GM12878 (cell line): ENCODE data around the gene DDX5. TPM values are rescaled to one million over a fixed set of nuclear protein-coding genes. Genes with fewer than 3 reads are reported as not detected.

Experiments
- ATAC-seq: fragments of 200-7000 bp; cut with Tn5 transposase; 3 replicates; pipeline ENCODE4 v1.9.1; 2020; ENCODE audit warnings: mild to moderate bottlenecking, moderate library complexity
- BruUV-seq: library from RNA; stranded (reverse); fragments of 400-500 nt; replicated peaks from 2 replicates; lab custom pipeline; 2021; lab: Mats Ljungman, UMichigan
- CTCF ChIA-PET: fragments of 300-600 bp; sonication (Branson Sonifier 250); formaldehyde crosslinking; extraction: SDS; loops from one replicate; lab custom pipeline; 2021; ENCODE audit warnings: inconsistent platforms; lab: Yijun Ruan, JAX
- POLR2A ChIA-PET: fragments of 350-600 bp; formaldehyde crosslinking; extraction: SDS; loops from one replicate; lab custom pipeline; 2021; ENCODE audit warnings: inconsistent platforms; lab: Charles Lee
- RAD21 ChIA-PET: fragments of 300-600 bp; sonication (Branson Sonifier 250); formaldehyde crosslinking; loops from one replicate; lab custom pipeline; 2023; ENCODE audit warnings: antibody characterized with exemption; ENCODE audit not compliant: unreplicated experiment; lab: Charles Lee
- SMC1A ChIA-PET: fragments of 300-600 bp; sonication (Branson Sonifier 250); formaldehyde crosslinking; loops from one replicate; lab custom pipeline; 2023; ENCODE audit not compliant: unreplicated experiment, uncharacterized antibody; lab: Charles Lee
- DNase-seq: peaks from one replicate; pipeline ENCODE4 v3.0.0-alpha.2; 2011; ENCODE audit warnings: low read depth, low spot score
- FAIRE-seq: peaks from 3 replicates; lab custom pipeline; 2011; peaks lifted over from hg19 to GRCh38; lab: Jason Lieb, UNC
- H2AFZ ChIP-seq: 2 replicates; pipeline ENCODE4 v1.6.0; 2011; ENCODE audit warnings: low read depth, low read length, control low read depth; ENCODE audit not compliant: control insufficient read depth
- H3K27ac ChIP-seq: 2 replicates; pipeline ENCODE4 v1.5.1; 2011; ENCODE audit warnings: control low read depth; ENCODE audit not compliant: control insufficient read depth, insufficient read depth
- H3K27me3 ChIP-seq, 2 experiments: replicated peaks in 1 of 2; 2 replicates each; pipeline versions ENCODE4 v1.6.0 to v1.6.1; 2011; ENCODE audit warnings: low read length in 1 of 2; ENCODE audit not compliant: control insufficient read depth in 2 of 2, insufficient read depth in 2 of 2
- H3K36me3 ChIP-seq, 2 experiments: 2 replicates each; pipeline ENCODE4 v1.5.1; 2011; ENCODE audit warnings: low read length in 1 of 2; ENCODE audit not compliant: control insufficient read depth in 2 of 2, insufficient read depth in 2 of 2
- H3K4me1 ChIP-seq: 2 replicates; pipeline ENCODE4 v1.6.1; 2011; ENCODE audit warnings: mild to moderate bottlenecking, low read length, moderate library complexity, mixed read lengths; ENCODE audit not compliant: control insufficient read depth, insufficient read depth
- H3K4me2 ChIP-seq: 2 replicates; pipeline ENCODE4 v1.6.0; 2011; ENCODE audit warnings: control low read depth; ENCODE audit not compliant: control insufficient read depth, insufficient read depth
- H3K4me3 ChIP-seq: fragments of 200-600 bp; sonication (generic); 2 replicates; pipeline ENCODE4 v1.5.1; 2016
- H3K79me2 ChIP-seq: 2 replicates; pipeline ENCODE4 v1.6.0; 2011; ENCODE audit warnings: low read length; ENCODE audit not compliant: control insufficient read depth, insufficient read depth
- H3K9ac ChIP-seq: 2 replicates; pipeline ENCODE4 v1.8.0; 2011; ENCODE audit warnings: low read length, control low read depth, mixed read lengths; ENCODE audit not compliant: control insufficient read depth, insufficient read depth
- H3K9me3 ChIP-seq: replicated peaks from 3 replicates; pipeline ENCODE4 v1.5.1; 2011; ENCODE audit warnings: mild to moderate bottlenecking, low read length; ENCODE audit not compliant: control insufficient read depth, insufficient read depth
- H4K20me1 ChIP-seq: 2 replicates; pipeline ENCODE4 v1.6.0; 2011; ENCODE audit not compliant: control insufficient read depth, insufficient read depth
- ESRRA ChIP-seq: IDR thresholded peaks from 2 replicates; pipeline ENCODE4 v1.6.1; 2012; ENCODE audit warnings: mild to moderate bottlenecking, low read length, improper control_type of control experiment
- ETV6 ChIP-seq, 2 experiments: fragments of 450-650 bp in 1 of 2; IDR thresholded peaks in 1 of 2; conservative IDR thresholded peaks in 1 of 2; 2 replicates each; pipeline ENCODE4 v1.6.1; 2014; ENCODE audit warnings: antibody characterized with exemption in 1 of 2, borderline replicate concordance in 1 of 2, low read depth in 1 of 2, mild to moderate bottlenecking in 1 of 2, moderate library complexity in 1 of 2
- MEF2B ChIP-seq: fragments of 450-650 bp; IDR thresholded peaks from 2 replicates; pipeline ENCODE4 v1.6.1; 2018; ENCODE audit warnings: mild to moderate bottlenecking, moderate library complexity; ENCODE audit not compliant: partially characterized antibody, poor library complexity, severe bottlenecking
- NFXL1 ChIP-seq: fragments of 450-650 bp; IDR thresholded peaks from 2 replicates; pipeline ENCODE4 v1.6.1; 2017; ENCODE audit warnings: antibody characterized with exemption, mild to moderate bottlenecking, borderline replicate concordance
- NR2C2 ChIP-seq: IDR thresholded peaks from 2 replicates; pipeline ENCODE4 v1.6.1; 2011; ENCODE audit warnings: borderline replicate concordance, low read depth; ENCODE audit not compliant: control insufficient read depth, insufficient read length
- POU2F2 ChIP-seq: IDR thresholded peaks from 3 replicates; pipeline ENCODE4 v1.6.1; 2011; ENCODE audit warnings: low read depth, mild to moderate bottlenecking, low read length, borderline replicate concordance
- RELA ChIP-seq: fragments of 450-650 bp; IDR thresholded peaks from 2 replicates; pipeline ENCODE4 v1.8.0; 2014; ENCODE audit warnings: borderline replicate concordance; ENCODE audit not compliant: partially characterized antibody
- RUNX3 ChIP-seq: IDR thresholded peaks from 2 replicates; pipeline ENCODE4 v1.6.1; 2012; ENCODE audit warnings: low read length, inconsistent platforms
- SKIL ChIP-seq: fragments of 450-650 bp; IDR thresholded peaks from 2 replicates; pipeline ENCODE4 v1.6.1; 2017; ENCODE audit warnings: mild to moderate bottlenecking, low read depth, inconsistent platforms; ENCODE audit not compliant: poor library complexity, severe bottlenecking
- SRF ChIP-seq, 2 experiments: IDR thresholded peaks; 2 replicates each; pipeline ENCODE4 v1.6.1; 2011; ENCODE audit warnings: low read depth in 2 of 2, low read length in 2 of 2, mild to moderate bottlenecking in 1 of 2, moderate library complexity in 1 of 2
- TCF3 ChIP-seq: IDR thresholded peaks from 2 replicates; pipeline ENCODE4 v1.6.1; 2012; ENCODE audit warnings: low read depth, mild to moderate bottlenecking, low read length, borderline replicate concordance; ENCODE audit not compliant: insufficient read depth
- ZBED1 ChIP-seq: IDR thresholded peaks from 2 replicates; pipeline ENCODE4 v1.6.1; 2016; ENCODE audit warnings: borderline replicate concordance
- ZBTB40 ChIP-seq: fragments of 450-650 bp; IDR thresholded peaks from 2 replicates; pipeline ENCODE4 v1.6.1; 2016; ENCODE audit warnings: mild to moderate bottlenecking, moderate library complexity, borderline replicate concordance
- WGBS: methylation state at CpG from one replicate; pipeline ENCODE4 v1.1.6; 2016; ENCODE audit warnings: low lambda C conversion rate; ENCODE audit not compliant: insufficient replicate concordance, insufficient coverage; ENCODE audit errors: missing lambda C conversion rate; 5-methylcytosine and 5-hydroxymethylcytosine counted together
- in situ Hi-C: fragments of 300-500 bp; cut with MboI; formaldehyde crosslinking; loops from 9 replicates; pipeline ENCODE4 v1.14.3; 2018; ENCODE audit warnings: mixed read lengths
- intact Hi-C: fragments of 100-400 bp; cut with micrococcal nuclease; formaldehyde crosslinking; loops from one replicate; pipeline ENCODE4 v1.14.2; 2022; ENCODE audit not compliant: unreplicated experiment
- polyA plus RNA-seq, 11 experiments: library from polyadenylated mRNA; depleted of rRNA in 4 of 11; unstranded in 6 of 11; stranded (reverse) in 5 of 11; fragments of >200 nt; fragmentation: Nextera tagmentation in 4 of 11; fragmentation: Illumina TruSeq in 1 of 11; extraction: Ambion mirVana in 4 of 11; extraction: Trizol in 1 of 11; gene quantifications; 1 replicate in 1 of 11; 2 replicates in 10 of 11; pipeline versions ENCODE4 v1.2.1 to v1.2.3, GENCODE V29; 2011 to 2016; ENCODE audit warnings: inconsistent platforms in 2 of 11, missing spikeins in 2 of 11, low read depth in 1 of 11
- total RNA-seq, 4 experiments: library from RNA; depleted of rRNA in 3 of 4; stranded (reverse); fragments of >200 nt in 3 of 4; fragmentation: Illumina TruSeq in 1 of 4; extraction: Trizol in 1 of 4; gene quantifications; 2 replicates each; pipeline versions ENCODE4 v1.2.1 to v1.2.3, GENCODE V29; 2013 to 2021

The DDX5 gene
- total and polyA plus RNA-seq, 10 of the 15 experiments (the other 5 are each of a cell fraction or from before 2014, with no cell fraction given): 257 to 1,423 (median 719) TPM

GRCh38 chr17:64506201-64506575 lies at the start of gene DDX5 (continued):
- TF ChIP-seq SRF (IDR thresholded peaks at IDR 0.05; ENCODE audit: low read depth in 2 of 2, low read length in 2 of 2) (no peak), NR2C2 (no peak), NFXL1 (no peak), TCF3 (peak; percentile 90; the same call in 1 of the 2 replicates), ZBED1 (no peak; the same call in 1 of the 2 replicates), SKIL (no peak), POU2F2 (peak; percentile 99), ESRRA (no peak; the same call in 1 of the 2 replicates), RUNX3 (peak; percentile 67)
- TF ChIP-seq, all 136 proteins: peak for 38

- TSS peak; percentile 20 for BruUV-seq
- CTCF ChIA-PET: interaction anchor here (0.7 to 2.0 kb wide), 5 partner anchors 20 to 136 kb away, joined by 3 to 4 read pairs (median 3); no protein-coding TSS in a partner anchor
- no peak for TF ChIP-seq ETV6 (conservative IDR thresholded peaks at IDR 0.05 in 1 of 2, IDR thresholded peaks at IDR 0.05 in 1 of 2; ENCODE audit: borderline replicate concordance in 1 of 2, low read depth in 1 of 2)
- no peak for TF ChIP-seq ZBTB40
- no peak for TF ChIP-seq RELA
- no peak for TF ChIP-seq MEF2B
Measured at GRCh38 chr17:64555281-64555680, 49.2 kb upstream of the DDX5 start.

More at GRCh38 chr17:64555281-64555680, 49.2 kb upstream of the DDX5 start:
- no peak for DNase-seq
- ChIA-PET RAD21 (interaction anchor here (0.8 kb wide), 1 partner anchor 136 kb away, joined by 3 read pairs; no protein-coding TSS in a partner anchor), SMC1A (interaction anchor here (0.7 to 2.2 kb wide), 4 partner anchors 10 to 100 kb away, joined by 3 to 6 read pairs (median 4); no protein-coding TSS in a partner anchor), POLR2A (no interaction called here)
- peaks cover 2 to 3% of the 10 kb centered on the region in 2 experiments; a peak in 1 of 4 replicates for H3K36me3 ChIP-seq
- in situ Hi-C loops (no loop called here), intact Hi-C loops (loop anchor here (5.0 kb wide), 1 partner anchor 92 kb away; no protein-coding TSS in a partner anchor)
- H3K27ac ChIP-seq: no peak overlapping the region
- no peaks in the 10 kb centered on the region for H4K20me1 ChIP-seq
- no peak overlapping the region for H2AFZ ChIP-seq
- ATAC-seq: no peak
- H3K79me2 ChIP-seq: no peaks in the 10 kb centered on the region
- H3K4me2 ChIP-seq: no peak overlapping the region
- no peaks in the 10 kb centered on the region for H3K27me3 ChIP-seq
- no peak overlapping the region for H3K9ac ChIP-seq
- H3K9me3 ChIP-seq: no peaks in the 10 kb centered on the region
- H3K4me3 ChIP-seq: no peak overlapping the region
- 97% methylated on average over 4 of the region's 4 CpGs for WGBS
- H3K4me1 ChIP-seq: no peaks in the 10 kb centered on the region
- FAIRE-seq: no peak
